Omental fat pad (tissue), 4 donors: Measurements from ENCODE around the gene PDZD2. TPM values are rescaled to one million over a fixed set of nuclear protein-coding genes. Genes with fewer than 3 reads are reported as not detected.
"Not testable (repeated sequence)": the region's sequence is repeated elsewhere in the genome, so short reads cannot be mapped to it uniquely, and the experiment has no call there.

ENCODE experiments used
- ATAC-seq: fragments of 150-250 bp; one replicate; pipeline ENCODE4 v1.9.1; 2016; ENCODE audit warnings: mild to moderate bottlenecking, moderate library complexity; ENCODE audit not compliant: low FRiP score
- DNase-seq: peaks from one replicate; pipeline ENCODE4 v3.0.0-alpha.2; 2019; ENCODE audit warnings: low spot score
- total RNA-seq, 4 donors: library from RNA; depleted of rRNA; stranded (reverse); fragments of >200 nt; gene quantifications; one replicate each; pipeline ENCODE4 v1.1.0, GENCODE V29; 2016
- TF ChIP-seq, protein P1 (sequence below), 3 donors: fragments of 450-650 bp; IDR thresholded peaks; one replicate each; pipeline ENCODE4 v1.5.1; 2016 to 2017; ENCODE audit warnings: antibody characterized with exemption in 3 of 3, mild to moderate bottlenecking in 3 of 3, moderate library complexity in 2 of 3

The PDZD2 gene
- total RNA-seq, 4 donors from 2014 or later = 43.5 to 113 (median 55.7) TPM

DNA sequence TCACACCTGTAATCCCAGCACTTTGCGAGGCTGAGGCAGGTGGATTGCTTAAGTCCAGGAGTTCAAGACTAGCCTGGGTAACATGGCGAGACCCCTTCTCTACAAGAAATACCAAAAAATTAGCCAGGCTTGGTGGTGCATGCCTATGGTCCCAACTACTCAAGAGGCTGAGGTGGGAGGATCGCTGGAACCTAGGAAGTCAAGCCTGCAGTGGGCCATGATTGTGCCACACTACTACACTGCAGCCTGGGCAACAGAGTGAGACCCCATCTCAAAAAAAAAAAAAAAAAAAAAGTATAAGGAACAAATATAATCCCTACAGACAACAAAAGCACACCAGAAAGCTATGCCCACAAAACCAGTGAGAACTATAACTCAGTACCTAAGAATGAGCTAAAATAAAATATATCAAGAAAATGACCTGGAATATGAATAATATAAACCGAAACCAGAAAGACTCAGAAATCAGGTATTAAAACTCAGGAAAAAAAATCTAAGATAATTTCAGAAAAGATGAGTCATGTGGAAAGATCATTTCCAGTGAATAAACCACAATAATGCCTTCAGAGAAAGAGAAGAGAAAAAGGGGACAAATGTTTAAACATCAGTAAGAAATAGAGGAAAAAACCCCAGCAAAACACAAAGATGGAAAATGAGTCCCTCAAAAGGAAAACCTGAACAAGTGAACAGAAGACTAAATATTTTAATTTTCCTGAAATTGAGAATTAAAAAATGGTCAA lies 477.8 kb downstream of the PDZD2 start:
- ATAC-seq (no peak), DNase-seq (no peak)
- TF ChIP-seq, protein P1, sequence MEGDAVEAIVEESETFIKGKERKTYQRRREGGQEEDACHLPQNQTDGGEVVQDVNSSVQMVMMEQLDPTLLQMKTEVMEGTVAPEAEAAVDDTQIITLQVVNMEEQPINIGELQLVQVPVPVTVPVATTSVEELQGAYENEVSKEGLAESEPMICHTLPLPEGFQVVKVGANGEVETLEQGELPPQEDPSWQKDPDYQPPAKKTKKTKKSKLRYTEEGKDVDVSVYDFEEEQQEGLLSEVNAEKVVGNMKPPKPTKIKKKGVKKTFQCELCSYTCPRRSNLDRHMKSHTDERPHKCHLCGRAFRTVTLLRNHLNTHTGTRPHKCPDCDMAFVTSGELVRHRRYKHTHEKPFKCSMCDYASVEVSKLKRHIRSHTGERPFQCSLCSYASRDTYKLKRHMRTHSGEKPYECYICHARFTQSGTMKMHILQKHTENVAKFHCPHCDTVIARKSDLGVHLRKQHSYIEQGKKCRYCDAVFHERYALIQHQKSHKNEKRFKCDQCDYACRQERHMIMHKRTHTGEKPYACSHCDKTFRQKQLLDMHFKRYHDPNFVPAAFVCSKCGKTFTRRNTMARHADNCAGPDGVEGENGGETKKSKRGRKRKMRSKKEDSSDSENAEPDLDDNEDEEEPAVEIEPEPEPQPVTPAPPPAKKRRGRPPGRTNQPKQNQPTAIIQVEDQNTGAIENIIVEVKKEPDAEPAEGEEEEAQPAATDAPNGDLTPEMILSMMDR (IDR thresholded peaks at IDR 0.05) = no peak

DNA sequence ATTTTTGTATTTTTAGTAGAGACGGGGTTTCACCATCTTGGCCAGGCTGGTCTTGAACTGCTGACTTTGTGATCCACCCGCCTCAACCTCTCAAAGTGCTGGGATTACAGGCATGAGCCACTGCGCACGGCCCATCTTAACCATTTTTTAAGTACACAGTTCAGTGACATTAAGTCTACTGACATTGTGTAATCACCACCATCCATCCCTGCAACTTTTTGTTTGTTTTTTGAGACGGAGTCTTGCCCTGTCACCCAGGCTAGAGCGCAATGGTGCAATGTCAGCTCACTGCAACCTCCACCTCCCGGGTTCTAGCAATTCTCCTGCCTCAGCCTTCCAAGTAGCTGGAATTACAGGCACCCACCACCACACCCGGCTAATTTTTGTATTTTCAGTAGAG lies 480.0 kb downstream of the PDZD2 start:
- not testable (repeated sequence) for DNase-seq, ATAC-seq

DNA sequence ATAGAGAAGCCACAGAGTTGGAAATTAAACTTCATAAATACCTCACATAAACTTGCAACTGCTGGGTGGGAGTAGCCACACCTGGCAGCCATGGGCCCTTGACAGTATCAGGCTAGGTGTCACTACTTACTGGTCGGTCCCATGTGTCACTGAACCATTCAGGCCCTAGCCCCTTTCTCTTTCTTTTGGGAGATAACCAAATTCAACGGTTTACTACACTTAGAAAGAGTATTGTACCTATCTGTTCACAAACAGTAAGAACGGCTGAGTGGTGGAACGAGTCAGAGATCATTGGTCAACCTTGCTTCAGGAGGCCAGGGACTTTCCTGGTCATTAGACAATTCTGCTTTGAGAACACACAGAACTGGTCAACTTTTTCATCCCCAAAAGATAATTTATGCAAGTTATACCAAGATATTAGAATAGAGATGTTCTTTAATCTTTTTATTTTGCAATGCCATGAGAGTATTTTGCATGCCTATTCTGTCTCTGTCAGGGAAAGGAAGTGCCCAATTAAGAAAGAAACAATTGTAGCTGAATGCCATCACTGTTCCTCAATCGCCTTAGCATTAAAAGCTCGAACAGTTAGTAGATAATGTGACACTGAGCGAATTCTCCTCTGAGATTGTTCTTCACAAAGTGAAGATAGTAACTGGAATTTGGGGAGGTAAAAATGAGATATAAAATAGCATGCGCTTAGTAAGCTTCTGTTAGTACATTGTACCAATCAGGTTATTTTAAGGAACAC lies 484.3 kb downstream of the PDZD2 start:
- TF ChIP-seq, protein P1 (IDR thresholded peaks at IDR 0.05) = no peak
- ATAC-seq (no peak), DNase-seq (no peak)

DNA sequence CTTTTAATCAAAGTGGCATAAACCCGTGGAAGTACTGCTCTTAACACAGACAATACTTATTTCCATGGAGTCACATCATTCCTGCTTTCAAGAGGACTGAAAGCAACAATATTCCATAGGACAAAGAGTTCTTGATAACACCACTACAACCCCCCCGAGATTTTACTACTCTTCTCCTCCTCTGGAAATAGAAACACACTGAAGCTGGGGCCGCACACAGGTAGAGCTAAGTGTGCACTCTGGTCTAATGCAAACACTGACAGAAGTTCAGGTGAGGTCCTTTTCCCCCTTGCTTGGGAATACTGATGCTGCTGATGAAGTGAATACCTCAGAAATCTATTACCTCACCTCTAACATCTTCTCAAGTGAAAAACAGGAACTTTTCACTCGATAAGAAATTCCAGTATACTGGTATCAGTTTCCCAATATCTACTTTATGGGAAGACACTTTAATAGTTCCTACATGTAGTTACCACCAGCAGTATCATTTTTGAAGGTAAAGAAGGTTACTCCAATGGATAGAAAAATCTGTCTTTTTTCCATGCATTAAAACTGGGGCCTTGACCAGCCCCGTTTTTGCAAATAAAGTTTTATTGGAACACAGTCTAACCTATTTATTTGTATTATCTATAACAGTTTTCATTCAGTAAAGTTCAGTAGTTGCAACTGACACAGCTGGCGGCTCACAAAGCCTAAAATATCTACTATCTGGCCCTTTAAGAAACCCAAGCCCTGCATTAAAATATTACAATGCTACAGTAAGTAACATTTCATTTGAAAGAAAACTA lies 485.2 kb downstream of the PDZD2 start:
- ATAC-seq (no peak), DNase-seq (no peak)
- TF ChIP-seq, protein P1 (IDR thresholded peaks at IDR 0.05) = no peak

DNA sequence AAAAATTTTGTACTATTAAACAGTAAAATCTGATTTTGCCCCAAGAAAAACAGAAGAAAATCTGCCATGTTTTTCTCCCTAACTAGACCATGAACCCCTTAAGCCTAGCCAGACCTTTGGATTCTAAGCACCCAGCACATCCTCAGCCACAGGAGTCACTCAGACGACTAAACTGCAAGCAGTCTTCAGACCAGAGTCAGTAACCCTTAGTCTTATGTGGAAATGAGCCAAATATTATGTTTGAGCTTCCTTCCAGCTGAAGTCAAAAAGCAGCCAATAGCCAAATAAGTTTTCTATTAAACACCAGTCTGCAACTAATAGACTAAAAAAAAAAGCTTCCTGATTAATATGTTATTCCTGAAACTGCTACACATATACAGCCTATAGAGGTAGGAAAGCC lies 487.8 kb downstream of the PDZD2 start:
- TF ChIP-seq, protein P1 (IDR thresholded peaks at IDR 0.05) = no peak
- no peak for ATAC-seq
- no peak for DNase-seq

DNA sequence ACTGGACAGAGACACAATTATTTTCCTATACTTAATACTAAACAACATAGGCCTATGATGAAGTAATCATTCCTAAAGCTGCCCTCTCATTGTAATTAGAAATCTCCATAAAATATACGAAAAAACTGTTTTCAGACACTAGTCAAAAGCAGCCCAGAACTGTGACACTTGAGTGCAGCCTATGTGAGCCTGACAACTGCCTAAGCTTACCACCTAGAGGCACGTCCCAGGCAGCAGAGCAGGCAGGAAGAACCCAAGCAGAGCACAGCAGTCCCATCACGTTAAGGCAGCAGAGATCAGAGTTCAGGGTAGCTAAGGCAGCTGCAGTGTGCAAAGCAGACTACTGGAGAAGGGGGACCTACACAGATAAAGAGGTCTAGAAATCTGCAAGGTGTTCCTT lies 488.8 kb downstream of the PDZD2 start:
- ATAC-seq (no peak), DNase-seq (no peak)
- TF ChIP-seq, protein P1 (IDR thresholded peaks at IDR 0.05) = no peak

DNA sequence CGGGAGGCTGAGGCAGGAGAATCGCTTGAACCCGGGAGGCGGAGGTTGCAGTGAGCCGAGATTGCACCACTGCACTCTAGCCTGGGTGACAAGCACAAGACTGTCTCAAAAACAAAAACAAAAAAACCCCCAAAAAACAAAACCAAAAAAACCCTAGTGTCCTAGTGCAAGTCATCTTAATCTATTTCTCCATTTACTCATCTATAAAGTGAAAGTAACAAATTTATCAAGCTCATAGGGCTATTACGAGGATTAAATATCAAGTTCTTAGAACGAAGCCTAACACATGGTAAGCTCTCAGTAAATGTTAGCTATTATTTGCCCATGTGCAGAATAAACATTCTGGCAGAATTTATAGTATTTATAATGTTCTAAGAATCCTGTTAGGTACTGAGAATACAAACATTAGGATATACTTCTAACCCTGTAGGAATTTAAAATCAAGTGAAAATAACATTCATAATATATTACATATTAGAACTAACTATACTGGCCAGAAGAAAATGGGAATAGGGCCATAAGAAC lies 490.2 kb downstream of the PDZD2 start:
- no peak for DNase-seq
- ATAC-seq = no peak
- TF ChIP-seq, protein P1 (IDR thresholded peaks at IDR 0.05) = no peak
